Right ventricle myocardium superior (tissue), 1 donor: ENCODE data around the gene MYO5B. TPM values are rescaled to one million over a fixed set of nuclear protein-coding genes. Genes with fewer than 3 reads are reported as not detected.
"Not testable (repeated sequence)": the region's sequence is repeated elsewhere in the genome, so short reads cannot be mapped to it uniquely, and the experiment has no call there.

Experiments used
- ATAC-seq: fragments of 200-7000 bp; cut with Tn5 transposase; one replicate; pipeline ENCODE4 v1.9.1; 2020; ENCODE audit warnings: mild to moderate bottlenecking; ENCODE audit not compliant: poor library complexity
- DNase-seq: peaks from one replicate; pipeline ENCODE4 v3.0.0-alpha.2; 2020
- intact Hi-C: fragments of 100-400 bp; cut with DNase I; formaldehyde crosslinking; loops from one replicate; pipeline ENCODE4 v1.11.2; 2022
- microRNA-seq: library from miRNA; unstranded; fragments of <30 nt; microRNA quantifications from one replicate; pipeline ENCODE4 v1.2.0, GENCODE V29; 2020
- total RNA-seq: library from RNA; stranded (reverse); fragmentation: NEBNext Ultra II Directional; extraction: Animal tissue kit (Norgen Biotek cat#: 25700); gene quantifications from one replicate; pipeline ENCODE4 v1.2.1, GENCODE V29; 2021
- donor health status: DM: no; HTN: yes; CAD: no; lungs with severe emphysema.

MYO5B gene
- total RNA-seq, 1 donor from 2014 or later, result 0.38 TPM

GRCh38 chr18:49784427-49785185, 410.3 kb downstream of the MYO5B start:
- intact Hi-C loops, result no loop called here
- DNase-seq (no peak), ATAC-seq (no peak)

- DNase-seq, intact Hi-C loops: not testable (repeated sequence)
- peak; percentile 87 for ATAC-seq
These were observed 411.3 kb downstream of the MYO5B start for GRCh38 chr18:49783631-49784030.

GRCh38 chr18:49778826-49779465, 416.0 kb downstream of the MYO5B start:
- intact Hi-C loops, result no loop called here
- DNase-seq, result no peak
- no peak for ATAC-seq

Small RNA genes lying within 50 kb of the gene (microRNA-seq; reads per million reads assigned to microRNA genes)
- gene MIR4320, result not detected

Other genes starting within 250 kb of the MYO5B start
- 0.11 TPM for gene CFAP53, start 71.3 kb upstream of the MYO5B start, total RNA-seq
- gene MBD1, start 86.4 kb upstream of the MYO5B start, total RNA-seq, result 41.2 TPM
- gene CXXC1, start 92.5 kb upstream of the MYO5B start, total RNA-seq, result 39.4 TPM
- 0.65 TPM for gene SKA1, start 179.9 kb upstream of the MYO5B start, total RNA-seq